CD4-positive, alpha-beta T cell (primary cell): Measurements from ENCODE around the gene SDK1. TPM values are rescaled to one million over a fixed set of nuclear protein-coding genes. Genes with fewer than 3 reads are reported as not detected.

Experiments used
- ATAC-seq: fragments of 200-7000 bp; cut with Tn5 transposase; one replicate; pipeline ENCODE4 v1.10.0; 2022; ENCODE audit warnings: mild to moderate bottlenecking; ENCODE audit not compliant: poor library complexity
- CTCF ChIA-PET: fragments of 350-600 bp; sonication (Branson Sonifier 250); formaldehyde crosslinking; loops from one replicate; lab custom pipeline; 2021; ENCODE audit warnings: antibody characterized with exemption, inconsistent platforms; lab: Charles Lee
- POLR2A ChIA-PET: fragments of 350-600 bp; sonication (Branson Sonifier 250); formaldehyde crosslinking; loops from one replicate; lab custom pipeline; 2021; ENCODE audit warnings: antibody characterized with exemption, inconsistent platforms; lab: Charles Lee
- DNase-seq, 14 experiments: peaks; one replicate each; pipeline ENCODE4 v3.0.0-alpha.2; 2013 to 2020; ENCODE audit warnings: mixed read lengths in 2 of 14
- H3K27ac ChIP-seq, 2 donors: one replicate each; pipeline versions ENCODE4 v1.5.1 to v1.7.0; 2013; ENCODE audit warnings: low read length in 2 of 2, low read depth in 1 of 2, mild to moderate bottlenecking in 1 of 2
- H3K27me3 ChIP-seq, 2 experiments: 1 replicate in 1 of 2; 2 replicates in 1 of 2; pipeline versions ENCODE4 v1.6.1 to v1.7.0; 2013; ENCODE audit warnings: low read length in 2 of 2, control low read depth in 1 of 2, mild to moderate bottlenecking in 1 of 2, moderate library complexity in 1 of 2; ENCODE audit not compliant: insufficient read depth in 2 of 2, control insufficient read depth in 1 of 2
- H3K36me3 ChIP-seq: one replicate; pipeline ENCODE4 v1.6.1; 2013; ENCODE audit warnings: low read length, control low read depth; ENCODE audit not compliant: insufficient read depth
- H3K4me1 ChIP-seq: one replicate; pipeline ENCODE4 v1.6.1; 2013; ENCODE audit warnings: low read length, control low read depth; ENCODE audit not compliant: insufficient read depth
- H3K4me3 ChIP-seq: one replicate; pipeline ENCODE4 v1.5.1; 2013; ENCODE audit warnings: mild to moderate bottlenecking, low read length, moderate library complexity
- H3K9me3 ChIP-seq, 2 experiments: 1 replicate in 1 of 2; 2 replicates in 1 of 2; pipeline versions ENCODE4 v1.6.1 to v1.7.0; 2013; ENCODE audit warnings: low read length in 2 of 2, mild to moderate bottlenecking in 2 of 2, control low read depth in 1 of 2, moderate library complexity in 1 of 2; ENCODE audit not compliant: control insufficient read depth in 1 of 2, insufficient read depth in 1 of 2
- H3K27ac Mint-ChIP-seq: one replicate; pipeline ENCODE4 v1.8.0; 2020; ENCODE audit warnings: mixed read lengths
- H3K27me3 Mint-ChIP-seq: one replicate; pipeline ENCODE4 v1.8.0; 2021; ENCODE audit warnings: mixed read lengths
- H3K36me3 Mint-ChIP-seq: one replicate; pipeline ENCODE4 v1.8.0; 2021; ENCODE audit warnings: low read depth, mixed read lengths
- H3K4me1 Mint-ChIP-seq: one replicate; pipeline ENCODE4 v1.8.0; 2021; ENCODE audit warnings: low read depth, mixed read lengths
- H3K4me3 Mint-ChIP-seq: one replicate; pipeline ENCODE4 v1.8.0; 2020; ENCODE audit warnings: mild to moderate bottlenecking, mixed read lengths
- H3K9me3 Mint-ChIP-seq: one replicate; pipeline ENCODE4 v1.8.0; 2020; ENCODE audit warnings: mixed read lengths
- intact Hi-C, 2 experiments: fragments of 100-400 bp; cut with DNase I in 1 of 2; cut with micrococcal nuclease in 1 of 2; formaldehyde crosslinking; loops; one replicate each; pipeline versions ENCODE4 v1.15.1 to v1.9.0; 2023 to 2025; cut with DNase I, micrococcal nuclease
- total RNA-seq, 174 experiments: library from RNA in 2 of 174; stranded (reverse) in 2 of 174; gene quantifications; one replicate each; pipeline ENCODE4 v1.2.3 and lab custom pipeline; 2021 to 2026
- TF ChIP-seq, protein P1 (sequence below): fragments of 200-600 bp; IDR thresholded peaks from one replicate; pipeline ENCODE4 v1.8.0; 2022; ENCODE audit warnings: antibody characterized with exemption, mild to moderate bottlenecking

SDK1 gene
- total RNA-seq, 2 experiments from 2014 or later: 1.1 to 1.3 TPM

DNA sequence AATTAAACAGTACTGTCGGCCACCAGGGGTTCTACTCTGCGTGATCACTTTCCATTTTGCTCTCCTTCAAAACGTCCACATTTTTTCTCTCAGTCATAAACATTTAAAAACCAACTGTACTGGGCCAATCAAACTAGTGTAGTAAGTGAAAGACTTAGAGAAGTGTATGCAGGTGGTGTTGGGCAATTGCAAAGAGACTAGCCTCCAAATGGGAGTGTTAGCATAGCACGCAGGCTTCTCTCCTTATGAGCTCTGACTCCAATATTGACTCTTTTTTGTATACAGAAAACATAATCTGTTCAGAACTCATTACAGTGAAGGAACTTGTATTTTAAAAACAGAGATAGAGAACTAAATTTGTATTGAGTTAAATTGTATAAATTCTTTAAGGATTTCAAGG is 150.6 kb downstream of the SDK1 start:
- Mint-ChIP-seq H3K36me3 (no peaks in the 10 kb centered on the region), H3K9me3 (peaks cover 6% of the 10 kb centered on the region), H3K27me3 (no peaks in the 10 kb centered on the region), H3K27ac (no peak overlapping the region), H3K4me3 (no peak overlapping the region), H3K4me1 (no peaks in the 10 kb centered on the region)
- DNase-seq (no peak), ATAC-seq (no peak)
- intact Hi-C loops: no loop called here
- Histone ChIP-seq H3K27ac (no peak overlapping the region), H3K36me3 (no peaks in the 10 kb centered on the region), H3K9me3 (peaks cover under 1 to 2% of the 10 kb centered on the region in 2 experiments), H3K4me1 (no peaks in the 10 kb centered on the region), H3K4me3 (no peak overlapping the region), H3K27me3 (no peaks in the 10 kb centered on the region)
- ChIA-PET POLR2A (no interaction called here), CTCF (no interaction called here)
- TF ChIP-seq, protein P1, sequence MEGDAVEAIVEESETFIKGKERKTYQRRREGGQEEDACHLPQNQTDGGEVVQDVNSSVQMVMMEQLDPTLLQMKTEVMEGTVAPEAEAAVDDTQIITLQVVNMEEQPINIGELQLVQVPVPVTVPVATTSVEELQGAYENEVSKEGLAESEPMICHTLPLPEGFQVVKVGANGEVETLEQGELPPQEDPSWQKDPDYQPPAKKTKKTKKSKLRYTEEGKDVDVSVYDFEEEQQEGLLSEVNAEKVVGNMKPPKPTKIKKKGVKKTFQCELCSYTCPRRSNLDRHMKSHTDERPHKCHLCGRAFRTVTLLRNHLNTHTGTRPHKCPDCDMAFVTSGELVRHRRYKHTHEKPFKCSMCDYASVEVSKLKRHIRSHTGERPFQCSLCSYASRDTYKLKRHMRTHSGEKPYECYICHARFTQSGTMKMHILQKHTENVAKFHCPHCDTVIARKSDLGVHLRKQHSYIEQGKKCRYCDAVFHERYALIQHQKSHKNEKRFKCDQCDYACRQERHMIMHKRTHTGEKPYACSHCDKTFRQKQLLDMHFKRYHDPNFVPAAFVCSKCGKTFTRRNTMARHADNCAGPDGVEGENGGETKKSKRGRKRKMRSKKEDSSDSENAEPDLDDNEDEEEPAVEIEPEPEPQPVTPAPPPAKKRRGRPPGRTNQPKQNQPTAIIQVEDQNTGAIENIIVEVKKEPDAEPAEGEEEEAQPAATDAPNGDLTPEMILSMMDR: no peak

GRCh38 chr7:3453398-3453797 is 152.3 kb downstream of the SDK1 start:
- POLR2A ChIA-PET: no interaction called here
- no peak overlapping the region for H3K27ac Mint-ChIP-seq
- no peaks in the 10 kb centered on the region for H3K36me3 Mint-ChIP-seq
- no peaks in the 10 kb centered on the region for H3K27me3 ChIP-seq
- CTCF ChIA-PET: no interaction called here
- DNase-seq (no peak), ATAC-seq (no peak)
- H3K4me3 ChIP-seq: no peak overlapping the region
- no peak overlapping the region for H3K4me3 Mint-ChIP-seq
- no peak overlapping the region for H3K27ac ChIP-seq
- H3K9me3 Mint-ChIP-seq: peaks cover 4% of the 10 kb centered on the region
- TF ChIP-seq, protein P1: no peak
- no peaks in the 10 kb centered on the region for H3K4me1 ChIP-seq
- H3K4me1 Mint-ChIP-seq: no peaks in the 10 kb centered on the region
- no peaks in the 10 kb centered on the region for H3K36me3 ChIP-seq
- no peaks in the 10 kb centered on the region for H3K27me3 Mint-ChIP-seq
- peaks cover 0 to 3% of the 10 kb centered on the region in 2 experiments for H3K9me3 ChIP-seq
- intact Hi-C loops: no loop called here

DNA sequence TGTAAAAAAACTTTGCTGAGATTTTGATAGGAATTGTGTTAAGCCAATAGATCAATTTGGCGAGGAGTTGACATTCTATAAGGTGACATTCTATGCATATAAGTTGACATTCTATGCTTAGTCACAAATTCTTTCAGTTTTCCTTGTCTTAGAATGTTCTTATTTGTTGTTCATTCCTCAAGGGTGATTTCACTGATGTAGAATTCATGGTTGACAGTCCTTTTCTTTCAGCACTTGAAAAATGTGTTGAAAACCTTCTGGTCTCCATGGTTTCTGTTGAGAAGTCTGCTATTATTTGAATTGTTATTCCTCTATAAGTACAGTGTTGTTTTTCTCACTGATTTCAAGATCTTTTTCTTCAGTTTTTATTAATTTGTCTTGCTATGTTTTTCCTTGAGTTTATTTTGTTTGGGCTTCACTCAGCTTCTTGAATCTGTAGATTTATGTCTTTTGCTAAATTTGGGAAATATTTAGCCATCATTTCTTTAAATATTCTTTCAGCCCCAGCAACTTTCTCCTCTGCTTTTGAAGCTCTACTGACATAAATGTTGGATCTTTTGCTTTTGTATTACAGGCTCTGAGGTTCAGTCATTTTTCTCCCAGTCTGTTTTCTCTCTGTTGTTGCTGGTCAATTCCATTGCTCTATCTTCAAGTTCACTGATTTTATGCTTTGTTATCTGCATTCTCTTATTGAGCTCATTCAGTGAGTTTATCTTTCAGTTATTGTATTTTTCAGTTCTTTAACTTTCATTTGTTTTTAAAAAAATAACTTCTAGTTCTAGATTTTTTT is 154.9 kb downstream of the SDK1 start:
- H3K4me3 Mint-ChIP-seq: no peak overlapping the region
- DNase-seq (no peak), ATAC-seq (no peak)
- Histone ChIP-seq H3K27me3 (no peaks in the 10 kb centered on the region), H3K36me3 (no peaks in the 10 kb centered on the region), H3K4me1 (no peaks in the 10 kb centered on the region), H3K4me3 (no peak overlapping the region), H3K27ac (no peak overlapping the region), H3K9me3 (peaks cover 0 to 3% of the 10 kb centered on the region in 2 experiments)
- H3K9me3 Mint-ChIP-seq: peaks cover 4% of the 10 kb centered on the region
- peaks cover 22% of the 10 kb centered on the region for H3K4me1 Mint-ChIP-seq
- no peak overlapping the region for H3K27ac Mint-ChIP-seq
- TF ChIP-seq, protein P1: no peak
- no peaks in the 10 kb centered on the region for H3K36me3 Mint-ChIP-seq
- intact Hi-C loops: no loop called here
- ChIA-PET CTCF (interaction anchor here (0.6 kb wide), 1 partner anchor 21 kb away, joined by 4 read pairs; no protein-coding TSS in a partner anchor), POLR2A (no interaction called here)
- no peaks in the 10 kb centered on the region for H3K27me3 Mint-ChIP-seq
